KMS-11 (cell line): ENCODE results near the gene NT5M.

Experiments used
- H2AFZ ChIP-seq: fragments of 200-600 bp; sonication (generic); 2 replicates; pipeline ENCODE4 v1.6.1; 2016; ENCODE audit warnings: antibody characterized with exemption, mixed run types, low read depth
- H3K27ac ChIP-seq: fragments of 200-600 bp; sonication (generic); 2 replicates; pipeline ENCODE4 v1.6.1; 2016; ENCODE audit warnings: mild to moderate bottlenecking, mixed run types
- H3K27me3 ChIP-seq: fragments of 200-600 bp; sonication (generic); 2 replicates; pipeline ENCODE4 v1.6.1; 2017; ENCODE audit warnings: mild to moderate bottlenecking, low read depth, mixed run types, moderate library complexity; ENCODE audit not compliant: insufficient read depth
- H3K36me3 ChIP-seq: fragments of 200-600 bp; sonication (generic); 2 replicates; pipeline ENCODE4 v1.6.1; 2017; ENCODE audit warnings: mild to moderate bottlenecking, mixed run types; ENCODE audit not compliant: insufficient read depth
- H3K4me1 ChIP-seq: fragments of 200-600 bp; sonication (generic); 2 replicates; pipeline ENCODE4 v1.6.1; 2016; ENCODE audit warnings: mild to moderate bottlenecking, low read depth, mixed run types; ENCODE audit not compliant: poor library complexity, severe bottlenecking
- H3K4me2 ChIP-seq: fragments of 200-600 bp; sonication (generic); 2 replicates; pipeline ENCODE4 v1.7.0; 2016; ENCODE audit warnings: mild to moderate bottlenecking, mixed run types
- H3K4me3 ChIP-seq: fragments of 200-600 bp; sonication (generic); IDR thresholded peaks from 2 replicates; pipeline ENCODE4 v1.6.1; 2017; ENCODE audit warnings: low read depth, low read length, mixed read lengths; ENCODE audit not compliant: insufficient read depth
- H3K79me2 ChIP-seq: fragments of 200-600 bp; sonication (generic); 2 replicates; pipeline ENCODE4 v1.6.1; 2016; ENCODE audit warnings: low read depth, mixed run types; ENCODE audit not compliant: insufficient read depth
- H3K9ac ChIP-seq: fragments of 200-600 bp; sonication (generic); 2 replicates; pipeline ENCODE4 v1.6.1; 2016; ENCODE audit warnings: mild to moderate bottlenecking, mixed run types
- H4K20me1 ChIP-seq: fragments of 200-600 bp; sonication (generic); 2 replicates; pipeline ENCODE4 v1.6.1; 2016; ENCODE audit warnings: mild to moderate bottlenecking, mixed run types; ENCODE audit not compliant: insufficient read depth
- TF ChIP-seq, protein P1 (sequence below): fragments of 200-600 bp; sonication (generic); conservative IDR thresholded peaks from 2 replicates; pipeline ENCODE4 v1.6.1; 2017; ENCODE audit warnings: low read depth, mild to moderate bottlenecking, antibody characterized with exemption, low read length, moderate library complexity, mixed read lengths

NT5M gene

DNA sequence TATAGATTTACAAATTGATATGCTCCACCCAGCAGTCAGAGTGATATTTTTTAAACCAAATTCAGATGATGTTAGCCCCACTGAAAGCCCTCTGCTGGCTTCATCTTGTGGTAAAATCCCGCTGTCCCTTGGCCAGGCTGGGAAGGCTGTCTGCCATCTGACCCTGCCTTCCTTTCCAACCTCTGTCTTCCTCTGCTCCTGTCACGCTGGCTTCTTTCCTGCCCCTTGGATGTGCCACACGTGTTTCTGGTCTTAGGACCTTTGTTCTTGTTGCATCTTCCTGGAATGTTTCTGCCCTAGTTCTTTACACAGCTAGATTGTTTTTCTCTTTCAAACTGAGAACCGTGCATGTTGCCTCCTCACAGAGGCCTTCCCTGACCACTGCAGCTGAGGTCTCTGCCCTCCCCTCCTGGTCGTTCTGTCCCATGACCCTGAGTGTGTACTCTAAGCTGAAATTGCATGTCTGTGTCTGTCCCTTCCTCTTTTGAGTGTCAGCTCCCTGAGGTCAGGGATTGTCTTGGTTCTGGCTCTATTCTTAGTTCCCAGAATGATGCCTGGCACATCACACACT, 11.4 kb downstream of the NT5M start:
- Histone ChIP-seq H2AFZ (no peak overlapping the region), H3K4me1 (no peaks in the 10 kb centered on the region), H3K36me3 (no peaks in the 10 kb centered on the region), H3K4me2 (no peak overlapping the region), H3K79me2 (no peaks in the 10 kb centered on the region), H3K9ac (no peak overlapping the region), H3K27ac (no peak overlapping the region), H4K20me1 (no peaks in the 10 kb centered on the region), H3K27me3 (no peaks in the 10 kb centered on the region), H3K4me3 (no peak overlapping the region)
- TF ChIP-seq, protein P1, sequence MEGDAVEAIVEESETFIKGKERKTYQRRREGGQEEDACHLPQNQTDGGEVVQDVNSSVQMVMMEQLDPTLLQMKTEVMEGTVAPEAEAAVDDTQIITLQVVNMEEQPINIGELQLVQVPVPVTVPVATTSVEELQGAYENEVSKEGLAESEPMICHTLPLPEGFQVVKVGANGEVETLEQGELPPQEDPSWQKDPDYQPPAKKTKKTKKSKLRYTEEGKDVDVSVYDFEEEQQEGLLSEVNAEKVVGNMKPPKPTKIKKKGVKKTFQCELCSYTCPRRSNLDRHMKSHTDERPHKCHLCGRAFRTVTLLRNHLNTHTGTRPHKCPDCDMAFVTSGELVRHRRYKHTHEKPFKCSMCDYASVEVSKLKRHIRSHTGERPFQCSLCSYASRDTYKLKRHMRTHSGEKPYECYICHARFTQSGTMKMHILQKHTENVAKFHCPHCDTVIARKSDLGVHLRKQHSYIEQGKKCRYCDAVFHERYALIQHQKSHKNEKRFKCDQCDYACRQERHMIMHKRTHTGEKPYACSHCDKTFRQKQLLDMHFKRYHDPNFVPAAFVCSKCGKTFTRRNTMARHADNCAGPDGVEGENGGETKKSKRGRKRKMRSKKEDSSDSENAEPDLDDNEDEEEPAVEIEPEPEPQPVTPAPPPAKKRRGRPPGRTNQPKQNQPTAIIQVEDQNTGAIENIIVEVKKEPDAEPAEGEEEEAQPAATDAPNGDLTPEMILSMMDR: no peak

DNA sequence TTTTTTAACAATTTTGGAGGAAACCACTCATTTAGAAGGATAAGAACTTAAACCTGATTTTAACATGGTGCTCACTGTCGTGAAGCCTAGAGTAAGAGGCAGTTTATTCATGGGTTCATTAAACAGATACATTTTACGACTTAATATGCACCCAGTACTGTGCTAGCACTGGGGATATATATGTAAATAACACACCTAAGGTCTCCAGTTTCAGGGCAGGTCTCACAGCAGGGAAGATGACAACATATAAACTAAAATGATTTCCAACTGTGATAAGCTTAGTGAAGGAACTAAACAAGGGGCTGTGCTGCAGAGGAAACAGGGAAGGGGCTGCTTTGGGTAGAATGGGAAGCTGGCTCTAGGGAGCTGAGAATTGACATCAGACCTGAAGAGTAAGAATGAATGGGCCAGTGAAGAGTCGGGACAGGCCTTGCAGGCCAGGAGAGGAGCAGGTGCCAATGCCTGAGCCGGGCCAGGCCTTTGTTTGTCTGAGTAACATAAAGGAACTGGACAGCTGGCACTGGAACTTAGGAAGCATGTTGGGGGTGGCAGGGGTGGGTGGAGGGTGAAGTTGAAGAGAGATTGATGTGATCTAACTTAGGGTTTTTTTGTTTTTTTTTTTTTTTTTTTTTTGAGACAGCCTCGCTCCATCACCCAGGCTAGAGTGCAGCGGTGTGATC, 12.1 kb downstream of the NT5M start:
- Histone ChIP-seq H2AFZ (no peak overlapping the region), H3K4me1 (no peaks in the 10 kb centered on the region), H3K4me3 (no peak overlapping the region), H4K20me1 (no peaks in the 10 kb centered on the region), H3K27me3 (no peaks in the 10 kb centered on the region), H3K4me2 (no peak overlapping the region), H3K36me3 (no peaks in the 10 kb centered on the region), H3K27ac (no peak overlapping the region), H3K79me2 (no peaks in the 10 kb centered on the region), H3K9ac (no peak overlapping the region)
- TF ChIP-seq, protein P1: no peak

DNA sequence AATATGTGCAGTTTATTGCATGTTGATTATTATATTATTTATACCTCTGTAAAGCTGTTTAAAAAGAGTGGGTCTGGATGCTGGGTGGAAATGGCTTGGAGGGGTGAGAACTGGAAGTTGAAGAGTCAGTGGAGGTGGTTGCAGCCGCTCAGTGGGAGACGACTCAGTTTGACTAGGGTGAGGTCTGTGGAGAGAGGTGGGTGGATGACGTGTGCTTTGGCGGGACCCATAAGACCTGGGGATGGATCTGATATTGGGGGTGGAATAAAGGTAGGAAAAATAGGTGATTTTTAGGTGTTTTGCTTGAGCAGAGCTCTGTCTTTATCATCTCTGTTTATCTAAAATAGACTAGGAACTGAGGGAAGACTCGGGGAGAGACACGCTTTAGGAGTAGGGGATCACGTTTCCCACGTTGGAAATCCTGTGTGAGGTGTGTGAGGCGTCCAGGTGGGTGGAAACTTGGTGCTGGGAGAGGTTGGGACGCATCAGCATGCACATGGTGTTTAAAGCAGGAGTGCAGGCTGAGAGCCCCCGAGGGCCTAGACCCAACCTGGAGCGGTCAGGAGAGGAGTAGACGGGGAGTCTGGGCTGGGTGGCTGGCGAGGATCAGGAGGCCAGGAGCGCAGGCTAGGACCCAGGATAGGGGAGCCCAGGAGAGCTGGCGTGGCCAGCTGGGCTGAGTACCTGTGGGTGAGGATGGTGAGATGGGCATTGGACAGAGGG, 17.2 kb downstream of the NT5M start:
- no peaks in the 10 kb centered on the region for H3K79me2 ChIP-seq
- no peak overlapping the region for H3K27ac ChIP-seq
- no peaks in the 10 kb centered on the region for H3K36me3 ChIP-seq
- H3K4me1 ChIP-seq: no peaks in the 10 kb centered on the region
- H2AFZ ChIP-seq: no peak overlapping the region
- H4K20me1 ChIP-seq: no peaks in the 10 kb centered on the region
- no peaks in the 10 kb centered on the region for H3K27me3 ChIP-seq
- no peak overlapping the region for H3K9ac ChIP-seq
- TF ChIP-seq, protein P1: no peak
- H3K4me3 ChIP-seq: no peak overlapping the region
- no peak overlapping the region for H3K4me2 ChIP-seq

DNA sequence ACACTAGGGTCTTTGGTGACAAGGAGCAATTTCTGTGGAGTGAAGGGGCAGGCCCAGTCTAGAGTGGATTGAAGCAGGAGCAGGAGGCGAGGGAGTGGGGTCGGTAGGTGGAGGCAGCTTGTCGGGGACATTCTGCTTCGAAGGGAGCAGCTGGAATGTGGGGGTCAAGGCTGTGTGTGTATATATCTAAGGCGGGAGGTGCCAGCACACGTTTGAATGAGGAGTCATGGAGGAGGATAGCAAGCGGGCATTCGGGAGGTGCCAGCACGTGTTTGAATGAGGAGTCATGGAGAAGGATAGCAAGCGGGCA, 17.7 kb downstream of the NT5M start:
- Histone ChIP-seq H4K20me1 (no peaks in the 10 kb centered on the region), H3K27me3 (no peaks in the 10 kb centered on the region), H3K4me1 (no peaks in the 10 kb centered on the region), H3K79me2 (no peaks in the 10 kb centered on the region), H3K4me2 (no peak overlapping the region), H3K27ac (no peak overlapping the region), H2AFZ (no peak overlapping the region), H3K9ac (no peak overlapping the region), H3K36me3 (no peaks in the 10 kb centered on the region), H3K4me3 (no peak overlapping the region)
- TF ChIP-seq, protein P1: no peak
